Transverse colon (tissue), 4 donors: ENCODE measurements around the gene SPATA31E1. TPM values are rescaled to one million over a fixed set of nuclear protein-coding genes. Genes with fewer than 3 reads are reported as not detected.
A peak's percentile ranks its signal among the peaks of the same experiment; 100 is the strongest.
"Not testable (repeated sequence)": the region's sequence is repeated elsewhere in the genome, so short reads cannot be mapped to it uniquely, and the experiment has no call there.

ENCODE experiments used
- DNase-seq: peaks from one replicate; pipeline ENCODE4 v3.0.0-alpha.2; 2019
- H3K27ac ChIP-seq, 4 donors: fragments of 200-600 bp; sonication (generic); 2 replicates each; pipeline ENCODE4 v1.5.1; 2016 to 2018; ENCODE audit warnings: inconsistent platforms in 4 of 4
- H3K27me3 ChIP-seq: fragments of 200-600 bp; sonication (generic); 2 replicates; pipeline ENCODE4 v1.5.1; 2017; ENCODE audit warnings: inconsistent platforms
- H3K36me3 ChIP-seq, 4 donors: fragments of 200-600 bp; sonication (generic); 2 replicates each; pipeline ENCODE4 v1.5.1; 2017 to 2019; ENCODE audit warnings: inconsistent platforms in 4 of 4
- H3K4me1 ChIP-seq, 4 donors: fragments of 200-600 bp; sonication (generic); 2 replicates each; pipeline ENCODE4 v1.5.1; 2017 to 2020; ENCODE audit warnings: inconsistent platforms in 4 of 4
- H3K4me3 ChIP-seq, 4 donors: fragments of 200-600 bp; sonication (generic); 1 replicate in 1 of 4; 2 replicates in 3 of 4; pipeline versions ENCODE4 v1.5.1 to v1.6.1; 2017 to 2019; ENCODE audit warnings: inconsistent platforms in 4 of 4
- H3K9me3 ChIP-seq, 2 donors: fragments of 200-600 bp; sonication (generic); 2 replicates each; pipeline ENCODE4 v1.5.1; 2017 to 2019; ENCODE audit warnings: inconsistent platforms in 2 of 2
- POLR2AphosphoS5 ChIP-seq, 3 donors: sonication (generic); formaldehyde crosslinking; IDR thresholded peaks; one replicate each; pipeline ENCODE4 v1.6.1; 2016; ENCODE audit warnings: antibody characterized with exemption in 3 of 3
- WGBS, 2 donors: methylation state at CpG; one replicate each; pipeline ENCODE4 v1.1.5; 2018; ENCODE audit warnings: low coverage in 1 of 2; 5-methylcytosine and 5-hydroxymethylcytosine counted together
- in situ Hi-C, 4 donors: fragments of 200-750 bp; cut with MboI; loops; one replicate each; pipeline versions ENCODE4 v1.15.0 to v1.15.1; 2017; ENCODE audit warnings: low sequenced_read_pairs in 3 of 4, low pct_ligation_motif_present in 1 of 4, low pct_unique_long_range_greater_than_20kb in 1 of 4
- intact Hi-C: fragments of 100-400 bp; cut with DNase I; formaldehyde crosslinking; loops from one replicate; pipeline ENCODE4 v1.15.1; 2023; ENCODE audit warnings: low total_unique reads
- total RNA-seq, 4 donors: library from RNA; depleted of rRNA; stranded (reverse); fragments of >200 nt; gene quantifications; one replicate each; pipeline ENCODE4 v1.1.0, GENCODE V29; 2016

SPATA31E1 gene
- total RNA-seq, 4 donors from 2014 or later, result not detected

GRCh38 chr9:87921561-87921960, 38.9 kb downstream of the SPATA31E1 start:
- DNase-seq, intact Hi-C loops, H3K36me3 ChIP-seq, H3K27me3 ChIP-seq, in situ Hi-C loops, H3K27ac ChIP-seq, H3K4me1 ChIP-seq, H3K4me3 ChIP-seq, H3K9me3 ChIP-seq: not testable (repeated sequence)
- 76% methylated on average over 8 of the region's 8 CpGs; no CpG with 5 or more reads in 1 of the 2 donors for WGBS, 2 donors

GRCh38 chr9:87923012-87923411, 40.3 kb downstream of the SPATA31E1 start:
- H3K27ac ChIP-seq, intact Hi-C loops, in situ Hi-C loops, H3K4me1 ChIP-seq, H3K9me3 ChIP-seq, H3K27me3 ChIP-seq, H3K4me3 ChIP-seq, DNase-seq, H3K36me3 ChIP-seq: not testable (repeated sequence)
- 70% methylated on average over 4 of the region's 10 CpGs; no CpG with 5 or more reads in 1 of the 2 donors for WGBS, 2 donors

GRCh38 chr9:87924851-87925250, 42.2 kb downstream of the SPATA31E1 start:
- H3K4me1 ChIP-seq, intact Hi-C loops, H3K36me3 ChIP-seq, H3K4me3 ChIP-seq, H3K9me3 ChIP-seq, H3K27ac ChIP-seq, DNase-seq, in situ Hi-C loops, H3K27me3 ChIP-seq: not testable (repeated sequence)
- 98% methylated on average over 10 of the region's 10 CpGs; no CpG with 5 or more reads in 1 of the 2 donors for WGBS, 2 donors

GRCh38 chr9:87929152-87929551, 46.5 kb downstream of the SPATA31E1 start:
- intact Hi-C loops, DNase-seq, in situ Hi-C loops: not testable (repeated sequence)

GRCh38 chr9:87934444-87934843, 51.8 kb downstream of the SPATA31E1 start:
- H3K4me1 ChIP-seq, intact Hi-C loops, H3K36me3 ChIP-seq, H3K9me3 ChIP-seq, H3K27me3 ChIP-seq, in situ Hi-C loops, H3K4me3 ChIP-seq: not testable (repeated sequence)
- TF ChIP-seq POLR2AphosphoS5 (IDR thresholded peaks at IDR 0.05), result peak in 1 of 3 donors; percentile 21
- 53% methylated on average over 7 of the region's 7 CpGs; no CpG with 5 or more reads in 1 of the 2 donors for WGBS, 2 donors
- peak; percentile 70 for DNase-seq
- peak overlapping the region in 2 of 4 donors; percentile 37 to 56 for H3K27ac ChIP-seq

More at GRCh38 chr9:87929152-87929551, 46.5 kb downstream of the SPATA31E1 start:
- H3K4me3 ChIP-seq, H3K27ac ChIP-seq, H3K9me3 ChIP-seq, H3K4me1 ChIP-seq, H3K27me3 ChIP-seq, H3K36me3 ChIP-seq: not testable (repeated sequence)

- H3K27me3 ChIP-seq, H3K4me3 ChIP-seq, H3K27ac ChIP-seq, intact Hi-C loops, H3K9me3 ChIP-seq, H3K36me3 ChIP-seq, in situ Hi-C loops, DNase-seq, H3K4me1 ChIP-seq: not testable (repeated sequence)
- 84% methylated on average over 9 of the region's 12 CpGs; no CpG with 5 or more reads in 1 of the 2 donors for WGBS, 2 donors
Measured at GRCh38 chr9:87937352-87937751, 54.7 kb downstream of the SPATA31E1 start.

GRCh38 chr9:87937918-87938317, 55.2 kb downstream of the SPATA31E1 start:
- WGBS, 2 donors, result 84% methylated on average over 8 of the region's 9 CpGs; no CpG with 5 or more reads in 1 of the 2 donors
- H3K36me3 ChIP-seq, intact Hi-C loops, H3K4me1 ChIP-seq, H3K9me3 ChIP-seq, H3K27me3 ChIP-seq, DNase-seq, H3K4me3 ChIP-seq, H3K27ac ChIP-seq, in situ Hi-C loops: not testable (repeated sequence)

- H3K9me3 ChIP-seq, intact Hi-C loops: not testable (repeated sequence)
Measured at GRCh38 chr9:87938336-87938735, 55.7 kb downstream of the SPATA31E1 start.

More at GRCh38 chr9:87938336-87938735, 55.7 kb downstream of the SPATA31E1 start:
- H3K27ac ChIP-seq, DNase-seq, in situ Hi-C loops, H3K27me3 ChIP-seq, H3K36me3 ChIP-seq, H3K4me3 ChIP-seq, H3K4me1 ChIP-seq: not testable (repeated sequence)
- 83% methylated on average over 8 of the region's 12 CpGs; no CpG with 5 or more reads in 1 of the 2 donors for WGBS, 2 donors

Other genes starting within 250 kb of the SPATA31E1 start
- gene CTSL, start 156.8 kb upstream of the SPATA31E1 start, total RNA-seq, result 100 to 1,000 TPM in 1 of 4 donors, 10 to 100 TPM in 3; 26.7 to 108 (median 66.6) TPM
- gene SPATA31C1, start 35.1 kb downstream of the SPATA31E1 start, total RNA-seq, result not detected
- 10 to 100 TPM in 3 of 4 donors, 1 to 10 TPM in 1; 2.8 to 25.4 (median 12.9) TPM for gene CDK20, start 91.7 kb downstream of the SPATA31E1 start, total RNA-seq